GM12878 (cell line): ENCODE measurements around the gene LEF1. TPM values are rescaled to one million over a fixed set of nuclear protein-coding genes. Genes with fewer than 3 reads are reported as not detected.

Experiments used
- ATAC-seq: fragments of 200-7000 bp; cut with Tn5 transposase; 3 replicates; pipeline ENCODE4 v1.9.1; 2020; ENCODE audit warnings: mild to moderate bottlenecking, moderate library complexity
- BruUV-seq: library from RNA; stranded (reverse); fragments of 400-500 nt; replicated peaks from 2 replicates; lab custom pipeline; 2021; lab: Mats Ljungman, UMichigan
- CTCF ChIA-PET: fragments of 300-600 bp; sonication (Branson Sonifier 250); formaldehyde crosslinking; extraction: SDS; loops from one replicate; lab custom pipeline; 2021; ENCODE audit warnings: inconsistent platforms; lab: Yijun Ruan, JAX
- POLR2A ChIA-PET: fragments of 350-600 bp; formaldehyde crosslinking; extraction: SDS; loops from one replicate; lab custom pipeline; 2021; ENCODE audit warnings: inconsistent platforms; lab: Charles Lee
- RAD21 ChIA-PET: fragments of 300-600 bp; sonication (Branson Sonifier 250); formaldehyde crosslinking; loops from one replicate; lab custom pipeline; 2023; ENCODE audit warnings: antibody characterized with exemption; ENCODE audit not compliant: unreplicated experiment; lab: Charles Lee
- SMC1A ChIA-PET: fragments of 300-600 bp; sonication (Branson Sonifier 250); formaldehyde crosslinking; loops from one replicate; lab custom pipeline; 2023; ENCODE audit not compliant: unreplicated experiment, uncharacterized antibody; lab: Charles Lee
- DNase-seq: peaks from one replicate; pipeline ENCODE4 v3.0.0-alpha.2; 2011; ENCODE audit warnings: low read depth, low spot score
- FAIRE-seq: peaks from 3 replicates; lab custom pipeline; 2011; peaks lifted over from hg19 to GRCh38; lab: Jason Lieb, UNC
- H2AFZ ChIP-seq: 2 replicates; pipeline ENCODE4 v1.6.0; 2011; ENCODE audit warnings: low read depth, low read length, control low read depth; ENCODE audit not compliant: control insufficient read depth
- H3K27ac ChIP-seq: 2 replicates; pipeline ENCODE4 v1.5.1; 2011; ENCODE audit warnings: control low read depth; ENCODE audit not compliant: control insufficient read depth, insufficient read depth
- H3K27me3 ChIP-seq, 2 experiments: replicated peaks in 1 of 2; 2 replicates each; pipeline versions ENCODE4 v1.6.0 to v1.6.1; 2011; ENCODE audit warnings: low read length in 1 of 2; ENCODE audit not compliant: control insufficient read depth in 2 of 2, insufficient read depth in 2 of 2
- H3K36me3 ChIP-seq, 2 experiments: 2 replicates each; pipeline ENCODE4 v1.5.1; 2011; ENCODE audit warnings: low read length in 1 of 2; ENCODE audit not compliant: control insufficient read depth in 2 of 2, insufficient read depth in 2 of 2
- H3K4me1 ChIP-seq: 2 replicates; pipeline ENCODE4 v1.6.1; 2011; ENCODE audit warnings: mild to moderate bottlenecking, low read length, moderate library complexity, mixed read lengths; ENCODE audit not compliant: control insufficient read depth, insufficient read depth
- H3K4me2 ChIP-seq: 2 replicates; pipeline ENCODE4 v1.6.0; 2011; ENCODE audit warnings: control low read depth; ENCODE audit not compliant: control insufficient read depth, insufficient read depth
- H3K4me3 ChIP-seq: fragments of 200-600 bp; sonication (generic); 2 replicates; pipeline ENCODE4 v1.5.1; 2016
- H3K79me2 ChIP-seq: 2 replicates; pipeline ENCODE4 v1.6.0; 2011; ENCODE audit warnings: low read length; ENCODE audit not compliant: control insufficient read depth, insufficient read depth
- H3K9ac ChIP-seq: 2 replicates; pipeline ENCODE4 v1.8.0; 2011; ENCODE audit warnings: low read length, control low read depth, mixed read lengths; ENCODE audit not compliant: control insufficient read depth, insufficient read depth
- H3K9me3 ChIP-seq: replicated peaks from 3 replicates; pipeline ENCODE4 v1.5.1; 2011; ENCODE audit warnings: mild to moderate bottlenecking, low read length; ENCODE audit not compliant: control insufficient read depth, insufficient read depth
- H4K20me1 ChIP-seq: 2 replicates; pipeline ENCODE4 v1.6.0; 2011; ENCODE audit not compliant: control insufficient read depth, insufficient read depth
- CBX3 ChIP-seq: fragments of 200-600 bp; sonication (generic); IDR thresholded peaks from 2 replicates; pipeline ENCODE4 v1.6.1; 2016; ENCODE audit warnings: low read depth, borderline replicate concordance
- CHD1 ChIP-seq: IDR thresholded peaks from 2 replicates; pipeline ENCODE4 v1.6.1; 2012; ENCODE audit warnings: low read depth, low read length, improper control_type of control experiment
- CREB1 ChIP-seq: IDR thresholded peaks from 2 replicates; pipeline ENCODE4 v1.6.1; 2012; ENCODE audit warnings: low read depth, mild to moderate bottlenecking, inconsistent platforms
- NR2C2 ChIP-seq: IDR thresholded peaks from 2 replicates; pipeline ENCODE4 v1.6.1; 2011; ENCODE audit warnings: borderline replicate concordance, low read depth; ENCODE audit not compliant: control insufficient read depth, insufficient read length
- RUNX3 ChIP-seq: IDR thresholded peaks from 2 replicates; pipeline ENCODE4 v1.6.1; 2012; ENCODE audit warnings: low read length, inconsistent platforms
- SIX5 ChIP-seq: IDR thresholded peaks from 2 replicates; pipeline ENCODE4 v1.6.1; 2011; ENCODE audit warnings: mild to moderate bottlenecking, low read depth, low read length, moderate library complexity; ENCODE audit not compliant: severe bottlenecking
- SUPT20H ChIP-seq: IDR thresholded peaks from 2 replicates; pipeline ENCODE4 v1.6.1; 2011; ENCODE audit warnings: low read depth, mild to moderate bottlenecking, low read length, moderate library complexity, borderline replicate concordance; ENCODE audit not compliant: control insufficient read depth
- TCF7 ChIP-seq: IDR thresholded peaks from 2 replicates; pipeline ENCODE4 v1.6.1; 2014; ENCODE audit warnings: antibody characterized with exemption, borderline replicate concordance
- ZNF24 ChIP-seq: fragments of 450-650 bp; IDR thresholded peaks from 2 replicates; pipeline ENCODE4 v1.6.1; 2017; ENCODE audit warnings: antibody characterized with exemption, mild to moderate bottlenecking
- ZNF622 ChIP-seq: fragments of 450-650 bp; IDR thresholded peaks from 2 replicates; pipeline ENCODE4 v1.6.1; 2017; ENCODE audit warnings: mild to moderate bottlenecking, inconsistent platforms
- WGBS: methylation state at CpG from one replicate; pipeline ENCODE4 v1.1.6; 2016; ENCODE audit warnings: low lambda C conversion rate; ENCODE audit not compliant: insufficient replicate concordance, insufficient coverage; ENCODE audit errors: missing lambda C conversion rate; 5-methylcytosine and 5-hydroxymethylcytosine counted together
- in situ Hi-C: fragments of 300-500 bp; cut with MboI; formaldehyde crosslinking; loops from 9 replicates; pipeline ENCODE4 v1.14.3; 2018; ENCODE audit warnings: mixed read lengths
- intact Hi-C: fragments of 100-400 bp; cut with micrococcal nuclease; formaldehyde crosslinking; loops from one replicate; pipeline ENCODE4 v1.14.2; 2022; ENCODE audit not compliant: unreplicated experiment
- polyA plus RNA-seq, 11 experiments: library from polyadenylated mRNA; depleted of rRNA in 4 of 11; unstranded in 6 of 11; stranded (reverse) in 5 of 11; fragments of >200 nt; fragmentation: Nextera tagmentation in 4 of 11; fragmentation: Illumina TruSeq in 1 of 11; extraction: Ambion mirVana in 4 of 11; extraction: Trizol in 1 of 11; gene quantifications; 1 replicate in 1 of 11; 2 replicates in 10 of 11; pipeline versions ENCODE4 v1.2.1 to v1.2.3, GENCODE V29; 2011 to 2016; ENCODE audit warnings: inconsistent platforms in 2 of 11, missing spikeins in 2 of 11, low read depth in 1 of 11
- total RNA-seq, 4 experiments: library from RNA; depleted of rRNA in 3 of 4; stranded (reverse); fragments of >200 nt in 3 of 4; fragmentation: Illumina TruSeq in 1 of 4; extraction: Trizol in 1 of 4; gene quantifications; 2 replicates each; pipeline versions ENCODE4 v1.2.1 to v1.2.3, GENCODE V29; 2013 to 2021
- TF ChIP-seq, protein P1 (sequence below): fragments of 450-650 bp; IDR thresholded peaks from 2 replicates; pipeline ENCODE4 v1.6.1; 2016; ENCODE audit warnings: mild to moderate bottlenecking
- TF ChIP-seq, protein P2 (sequence below): IDR thresholded peaks from 2 replicates; pipeline ENCODE4 v1.6.1; 2011; ENCODE audit warnings: borderline replicate concordance, low read depth, mild to moderate bottlenecking, moderate library complexity, low read length; ENCODE audit not compliant: insufficient read depth, poor library complexity, severe bottlenecking

The LEF1 gene
- total and polyA plus RNA-seq, 10 of the 15 experiments (the other 5 are each of a cell fraction or from before 2014, with no cell fraction given): 10.2 to 38.1 (median 19.5) TPM

DNA sequence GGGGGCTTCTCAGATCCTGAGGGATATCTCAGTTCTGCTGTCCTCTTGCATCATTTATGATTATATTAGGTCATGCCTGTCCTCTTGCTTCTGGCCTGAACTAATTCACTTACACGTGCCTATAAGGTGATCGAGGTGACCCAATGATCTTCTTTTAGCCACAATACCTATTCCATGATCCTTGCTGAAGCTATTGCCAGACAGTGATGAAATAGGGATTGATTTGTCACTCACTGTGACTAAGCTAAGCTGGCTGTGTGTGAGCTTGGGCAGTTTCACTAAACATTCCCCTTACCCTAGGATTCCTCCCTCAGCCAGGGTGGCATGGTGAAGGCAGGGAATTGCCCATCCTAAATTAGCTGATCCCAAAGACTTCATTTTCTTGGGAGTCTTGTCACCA, 160.0 kb downstream of the LEF1 start (continued):
- no peak for TF ChIP-seq SIX5
- TF ChIP-seq, all 136 proteins: peak for 0

DNA sequence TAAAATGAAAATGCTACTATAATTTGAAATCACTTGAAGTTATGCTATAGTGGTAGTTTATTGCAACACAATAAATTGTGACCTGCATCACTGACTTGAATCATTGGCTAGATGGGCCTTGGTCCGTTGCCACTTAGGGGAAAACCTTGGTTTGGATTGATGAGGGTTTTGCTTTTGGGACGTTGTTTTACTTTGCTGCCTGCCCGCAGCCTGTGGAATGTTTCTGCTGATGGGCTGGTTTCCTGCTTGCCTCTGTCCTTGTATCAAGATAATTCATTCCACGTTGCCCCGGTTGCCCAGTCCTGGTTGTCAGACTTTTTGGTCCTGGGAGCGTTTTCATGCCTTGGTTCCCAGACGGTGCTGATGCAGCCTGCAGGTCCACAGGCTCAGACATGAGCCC, 160.7 kb downstream of the LEF1 start:
- WGBS: 97% methylated on average over 7 of the region's 7 CpGs
- no peak overlapping the region for H3K4me2 ChIP-seq
- H3K79me2 ChIP-seq: no peaks in the 10 kb centered on the region
- FAIRE-seq: no peak
- POLR2A ChIA-PET: no interaction called here
- H2AFZ ChIP-seq: no peak overlapping the region
- DNase-seq: no peak
- intact Hi-C loops: no loop called here
- TF ChIP-seq CBX3 (no peak), ZNF24 (no peak), ZNF622 (no peak), NR2C2 (no peak), SUPT20H (no peak), TCF7 (no peak), CHD1 (no peak), CREB1 (no peak), RUNX3 (no peak)
- TF ChIP-seq, protein P1, sequence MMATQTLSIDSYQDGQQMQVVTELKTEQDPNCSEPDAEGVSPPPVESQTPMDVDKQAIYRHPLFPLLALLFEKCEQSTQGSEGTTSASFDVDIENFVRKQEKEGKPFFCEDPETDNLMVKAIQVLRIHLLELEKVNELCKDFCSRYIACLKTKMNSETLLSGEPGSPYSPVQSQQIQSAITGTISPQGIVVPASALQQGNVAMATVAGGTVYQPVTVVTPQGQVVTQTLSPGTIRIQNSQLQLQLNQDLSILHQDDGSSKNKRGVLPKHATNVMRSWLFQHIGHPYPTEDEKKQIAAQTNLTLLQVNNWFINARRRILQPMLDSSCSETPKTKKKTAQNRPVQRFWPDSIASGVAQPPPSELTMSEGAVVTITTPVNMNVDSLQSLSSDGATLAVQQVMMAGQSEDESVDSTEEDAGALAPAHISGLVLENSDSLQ: no peak
- TF ChIP-seq, protein P2, sequence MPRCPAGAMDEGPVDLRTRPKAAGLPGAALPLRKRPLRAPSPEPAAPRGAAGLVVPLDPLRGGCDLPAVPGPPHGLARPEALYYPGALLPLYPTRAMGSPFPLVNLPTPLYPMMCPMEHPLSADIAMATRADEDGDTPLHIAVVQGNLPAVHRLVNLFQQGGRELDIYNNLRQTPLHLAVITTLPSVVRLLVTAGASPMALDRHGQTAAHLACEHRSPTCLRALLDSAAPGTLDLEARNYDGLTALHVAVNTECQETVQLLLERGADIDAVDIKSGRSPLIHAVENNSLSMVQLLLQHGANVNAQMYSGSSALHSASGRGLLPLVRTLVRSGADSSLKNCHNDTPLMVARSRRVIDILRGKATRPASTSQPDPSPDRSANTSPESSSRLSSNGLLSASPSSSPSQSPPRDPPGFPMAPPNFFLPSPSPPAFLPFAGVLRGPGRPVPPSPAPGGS: no peak
- BruUV-seq: no TSS peak
- SMC1A ChIA-PET: no interaction called here
- no peak overlapping the region for H3K9ac ChIP-seq
- H4K20me1 ChIP-seq: no peaks in the 10 kb centered on the region
- RAD21 ChIA-PET: no interaction called here
- H3K27me3 ChIP-seq: no peaks in the 10 kb centered on the region
- no peaks in the 10 kb centered on the region for H3K9me3 ChIP-seq
- no peaks in the 10 kb centered on the region; a peak in 1 of 4 replicates for H3K36me3 ChIP-seq
- in situ Hi-C loops: no loop called here
- no peak overlapping the region for H3K27ac ChIP-seq
- H3K4me3 ChIP-seq: no peak overlapping the region
- no peaks in the 10 kb centered on the region for H3K4me1 ChIP-seq
- CTCF ChIA-PET: no interaction called here
- no peak for ATAC-seq
